Transverse colon (tissue), 4 donors: ENCODE data around the gene LAMA5. TPM values are rescaled to one million over a fixed set of nuclear protein-coding genes. Genes with fewer than 3 reads are reported as not detected.

ENCODE experiments used
- DNase-seq: peaks from one replicate; pipeline ENCODE4 v3.0.0-alpha.2; 2019
- H3K27ac ChIP-seq, 4 donors: fragments of 200-600 bp; sonication (generic); 2 replicates each; pipeline ENCODE4 v1.5.1; 2016 to 2018; ENCODE audit warnings: inconsistent platforms in 4 of 4
- H3K27me3 ChIP-seq: fragments of 200-600 bp; sonication (generic); 2 replicates; pipeline ENCODE4 v1.5.1; 2017; ENCODE audit warnings: inconsistent platforms
- H3K36me3 ChIP-seq, 4 donors: fragments of 200-600 bp; sonication (generic); 2 replicates each; pipeline ENCODE4 v1.5.1; 2017 to 2019; ENCODE audit warnings: inconsistent platforms in 4 of 4
- H3K4me1 ChIP-seq, 4 donors: fragments of 200-600 bp; sonication (generic); 2 replicates each; pipeline ENCODE4 v1.5.1; 2017 to 2020; ENCODE audit warnings: inconsistent platforms in 4 of 4
- H3K4me3 ChIP-seq, 4 donors: fragments of 200-600 bp; sonication (generic); 1 replicate in 1 of 4; 2 replicates in 3 of 4; pipeline versions ENCODE4 v1.5.1 to v1.6.1; 2017 to 2019; ENCODE audit warnings: inconsistent platforms in 4 of 4
- H3K9me3 ChIP-seq, 2 donors: fragments of 200-600 bp; sonication (generic); 2 replicates each; pipeline ENCODE4 v1.5.1; 2017 to 2019; ENCODE audit warnings: inconsistent platforms in 2 of 2
- EP300 ChIP-seq: sonication (generic); formaldehyde crosslinking; IDR thresholded peaks from one replicate; pipeline ENCODE4 v1.6.1; 2017; ENCODE audit warnings: antibody characterized with exemption, low read depth
- POLR2A ChIP-seq: fragments of 450-650 bp; IDR thresholded peaks from one replicate; pipeline ENCODE4 v1.6.1; 2016; ENCODE audit warnings: antibody characterized with exemption, mild to moderate bottlenecking, moderate library complexity
- POLR2AphosphoS5 ChIP-seq, 3 donors: sonication (generic); formaldehyde crosslinking; IDR thresholded peaks; one replicate each; pipeline ENCODE4 v1.6.1; 2016; ENCODE audit warnings: antibody characterized with exemption in 3 of 3
- WGBS, 2 donors: methylation state at CpG; one replicate each; pipeline ENCODE4 v1.1.5; 2018; ENCODE audit warnings: low coverage in 1 of 2; 5-methylcytosine and 5-hydroxymethylcytosine counted together
- in situ Hi-C, 4 donors: fragments of 200-750 bp; cut with MboI; loops; one replicate each; pipeline versions ENCODE4 v1.15.0 to v1.15.1; 2017; ENCODE audit warnings: low sequenced_read_pairs in 3 of 4, low pct_ligation_motif_present in 1 of 4, low pct_unique_long_range_greater_than_20kb in 1 of 4
- intact Hi-C: fragments of 100-400 bp; cut with DNase I; formaldehyde crosslinking; loops from one replicate; pipeline ENCODE4 v1.15.1; 2023; ENCODE audit warnings: low total_unique reads
- total RNA-seq, 4 donors: library from RNA; depleted of rRNA; stranded (reverse); fragments of >200 nt; gene quantifications; one replicate each; pipeline ENCODE4 v1.1.0, GENCODE V29; 2016
- TF ChIP-seq, protein P1 (sequence below), 5 experiments: fragments of 200-600 bp in 3 of 5; fragments of 450-650 bp in 2 of 5; sonication (generic) in 3 of 5; IDR thresholded peaks; 1 replicate in 2 of 5; 2 replicates in 3 of 5; pipeline ENCODE4 v1.5.1; 2016 to 2017; ENCODE audit warnings: antibody characterized with exemption in 5 of 5, inconsistent platforms in 3 of 5, mild to moderate bottlenecking in 2 of 5, moderate library complexity in 1 of 5

The LAMA5 gene
- total RNA-seq, 4 donors from 2014 or later = 33.2 to 269 (median 91.3) TPM

DNA sequence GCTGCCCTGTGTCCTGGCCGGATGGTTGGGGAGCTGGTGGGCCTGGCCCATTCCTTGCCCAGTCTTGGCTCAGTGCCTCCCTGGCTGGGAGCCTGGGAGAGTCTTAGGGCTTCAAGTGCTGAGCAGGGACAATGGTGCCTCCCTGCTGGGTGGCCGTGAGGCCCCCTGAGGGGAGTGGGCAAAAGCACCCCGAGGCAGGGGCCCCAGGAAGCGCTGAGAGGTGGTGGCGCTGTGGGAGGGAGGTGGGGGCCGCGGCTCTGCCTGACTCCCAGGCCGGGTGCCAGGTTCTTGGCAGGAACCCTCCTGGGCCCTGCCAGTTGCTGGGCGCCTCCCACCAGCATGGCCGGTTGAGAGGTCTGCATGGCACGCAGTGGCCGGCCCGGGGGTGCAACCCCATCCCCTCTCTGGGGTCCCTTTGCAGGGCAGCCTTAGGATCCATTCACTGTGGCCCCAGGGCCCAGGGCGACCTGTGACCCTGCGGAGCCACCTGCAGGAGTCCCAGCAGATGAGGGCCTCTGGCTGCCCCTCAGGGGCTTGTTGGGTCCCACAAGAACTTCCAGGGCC, 10.6 kb upstream of the LAMA5 start:
- Histone ChIP-seq H3K9me3 (no peaks in the 10 kb centered on the region), H3K36me3 (no peaks in the 10 kb centered on the region), H3K4me3 (no peak overlapping the region), H3K4me1 (peaks cover 25 to 44% (median 33%) of the 10 kb centered on the region in 4 donors), H3K27me3 (peaks cover under 1% of the 10 kb centered on the region), H3K27ac (peak overlapping the region; percentile 26 to 88 (median 77))
- TF ChIP-seq, protein P1, sequence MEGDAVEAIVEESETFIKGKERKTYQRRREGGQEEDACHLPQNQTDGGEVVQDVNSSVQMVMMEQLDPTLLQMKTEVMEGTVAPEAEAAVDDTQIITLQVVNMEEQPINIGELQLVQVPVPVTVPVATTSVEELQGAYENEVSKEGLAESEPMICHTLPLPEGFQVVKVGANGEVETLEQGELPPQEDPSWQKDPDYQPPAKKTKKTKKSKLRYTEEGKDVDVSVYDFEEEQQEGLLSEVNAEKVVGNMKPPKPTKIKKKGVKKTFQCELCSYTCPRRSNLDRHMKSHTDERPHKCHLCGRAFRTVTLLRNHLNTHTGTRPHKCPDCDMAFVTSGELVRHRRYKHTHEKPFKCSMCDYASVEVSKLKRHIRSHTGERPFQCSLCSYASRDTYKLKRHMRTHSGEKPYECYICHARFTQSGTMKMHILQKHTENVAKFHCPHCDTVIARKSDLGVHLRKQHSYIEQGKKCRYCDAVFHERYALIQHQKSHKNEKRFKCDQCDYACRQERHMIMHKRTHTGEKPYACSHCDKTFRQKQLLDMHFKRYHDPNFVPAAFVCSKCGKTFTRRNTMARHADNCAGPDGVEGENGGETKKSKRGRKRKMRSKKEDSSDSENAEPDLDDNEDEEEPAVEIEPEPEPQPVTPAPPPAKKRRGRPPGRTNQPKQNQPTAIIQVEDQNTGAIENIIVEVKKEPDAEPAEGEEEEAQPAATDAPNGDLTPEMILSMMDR (IDR thresholded peaks at IDR 0.05) = no peak
- no peak for TF ChIP-seq POLR2AphosphoS5 (IDR thresholded peaks at IDR 0.05)
- TF ChIP-seq POLR2A = no peak
- TF ChIP-seq EP300 = no peak
- intact Hi-C loops = loop anchor here (2.0 to 5.0 kb wide), 2 partner anchors 35 to 75 kb away; partner anchors contain the start of gene ADRM1
- DNase-seq = no peak
- WGBS, 2 donors = 58% methylated on average over 15 of the region's 15 CpGs; no CpG with 5 or more reads in 1 of the 2 donors
- in situ Hi-C loops = no loop called here

- Histone ChIP-seq H3K27me3 (peaks cover 4% of the 10 kb centered on the region), H3K36me3 (no peaks in the 10 kb centered on the region), H3K9me3 (no peaks in the 10 kb centered on the region), H3K4me3 (no peak overlapping the region), H3K4me1 (peaks cover 25 to 44% (median 33%) of the 10 kb centered on the region in 4 donors), H3K27ac (peak overlapping the region; percentile 61 to 88 (median 77))
- WGBS, 2 donors = 74 to 83% methylated on average over 6 to 17 of the region's 17 CpGs
- TF ChIP-seq, protein P1 (IDR thresholded peaks at IDR 0.05) = no peak
- TF ChIP-seq POLR2A = no peak
- no peak for TF ChIP-seq EP300
- TF ChIP-seq POLR2AphosphoS5 (IDR thresholded peaks at IDR 0.05) = no peak
- in situ Hi-C loops = no loop called here
- no peak for DNase-seq
- intact Hi-C loops = loop anchor here (2.0 to 5.0 kb wide), 2 partner anchors 35 to 74 kb away; partner anchors contain the start of gene ADRM1
These were observed 10.0 kb upstream of the LAMA5 start for GRCh38 chr20:62377064-62377461.

DNA sequence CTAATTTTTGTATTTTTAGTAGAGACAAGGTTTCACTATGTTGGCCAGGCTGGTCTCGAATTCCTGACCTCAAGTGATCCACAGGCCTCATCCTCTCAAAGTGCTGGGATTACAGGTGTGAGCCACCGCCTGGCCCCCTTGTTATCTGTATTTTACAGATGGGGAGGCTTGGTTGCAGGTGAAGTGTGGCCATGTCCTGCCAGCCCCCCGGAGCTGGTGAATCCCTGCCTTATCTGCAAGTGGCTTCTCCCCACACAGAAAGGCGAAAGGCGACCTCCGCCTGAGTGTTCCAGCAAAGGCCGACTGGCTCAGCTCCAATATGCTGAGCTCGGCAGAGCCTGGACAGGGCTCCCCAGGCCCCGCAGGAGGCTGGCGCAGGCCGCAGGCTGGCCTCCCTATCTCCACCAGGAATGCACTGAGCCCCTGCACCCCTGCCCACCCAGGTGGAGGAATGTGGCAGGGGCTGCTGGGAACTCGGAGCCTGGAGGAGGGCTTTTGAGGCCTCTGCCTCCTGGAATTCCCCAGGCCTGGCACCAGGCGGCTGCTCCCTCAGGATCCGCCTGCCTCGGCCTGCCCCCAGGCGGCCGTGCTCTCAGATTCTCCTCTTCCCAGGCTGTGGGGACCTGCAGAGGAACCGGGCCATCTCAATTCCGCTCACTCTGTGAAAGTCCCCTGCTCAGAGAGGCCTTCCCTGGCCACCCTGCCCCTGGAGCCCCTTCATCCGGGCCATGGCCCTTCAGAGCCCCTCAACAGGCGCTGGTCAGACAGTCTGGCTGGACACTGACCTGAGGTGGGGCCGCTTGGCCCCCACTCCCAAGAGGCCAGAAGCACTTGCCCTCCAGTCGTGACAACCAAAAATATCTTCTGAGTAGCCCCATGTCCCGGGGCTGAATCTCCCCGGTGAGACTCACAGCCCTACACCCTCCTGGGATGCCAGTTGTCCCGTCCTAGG, 9.3 kb upstream of the LAMA5 start:
- in situ Hi-C loops = no loop called here
- 47% methylated on average over 26 of the region's 26 CpGs; no CpG with 5 or more reads in 1 of the 2 donors for WGBS, 2 donors
- Histone ChIP-seq H3K4me1 (peaks cover 25 to 44% (median 38%) of the 10 kb centered on the region in 4 donors), H3K27ac (peak overlapping the region; percentile 61 to 88 (median 77)), H3K27me3 (peaks cover 4% of the 10 kb centered on the region), H3K36me3 (no peaks in the 10 kb centered on the region), H3K4me3 (no peak overlapping the region), H3K9me3 (no peaks in the 10 kb centered on the region)
- intact Hi-C loops = loop anchor here (2.0 to 5.0 kb wide), 2 partner anchors 34 to 74 kb away; partner anchors contain the start of gene ADRM1
- TF ChIP-seq, protein P1 (IDR thresholded peaks at IDR 0.05) = peak; percentile 37 to 54 (median 43)
- TF ChIP-seq POLR2AphosphoS5 (IDR thresholded peaks at IDR 0.05) = peak in 1 of 3 donors; percentile 11
- no peak for TF ChIP-seq POLR2A
- TF ChIP-seq EP300 = no peak
- DNase-seq = no peak
